Forelimb muscle (tissue), 1 donor: ENCODE results near the gene FAM81B. TPM values are rescaled to one million over a fixed set of nuclear protein-coding genes. Genes with fewer than 3 reads are reported as not detected.

ENCODE experiments used
- DNase-seq: peaks from one replicate; pipeline ENCODE4 v3.0.0-alpha.2; 2013; ENCODE audit warnings: low read depth
- polyA plus RNA-seq: library from polyadenylated mRNA; unstranded; fragments of 120-200 nt; gene quantifications from one replicate; pipeline ENCODE4 v1.2.1, GENCODE V29; 2013; ENCODE audit not compliant: insufficient read length

FAM81B gene
- polyA plus RNA-seq, 1 donor = 3.8 TPM

DNA sequence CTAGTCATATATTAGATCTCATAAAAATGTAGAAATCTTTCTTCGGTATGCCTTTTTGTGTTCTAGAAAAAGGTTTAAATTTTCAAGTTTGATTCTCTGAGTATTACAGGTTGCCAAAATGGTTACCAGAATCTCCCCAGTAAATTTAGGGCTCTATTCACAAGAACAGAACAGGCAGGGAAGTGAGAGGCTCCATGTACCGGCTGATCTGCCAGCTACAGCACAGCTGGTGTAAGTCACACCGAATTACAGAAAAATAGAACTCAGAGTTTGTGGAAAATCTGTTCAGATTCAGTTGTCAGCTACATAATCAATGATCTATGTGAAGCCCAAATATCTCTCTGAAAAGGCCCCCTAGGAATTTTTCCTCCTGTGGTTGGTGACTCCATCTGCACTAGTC lies 10.5 kb downstream of the FAM81B start:
- DNase-seq = no peak

GRCh38 chr5:95403996-95404395 lies 12.8 kb downstream of the FAM81B start:
- DNase-seq = no peak

- DNase-seq = no peak
These were observed 15.4 kb downstream of the FAM81B start for GRCh38 chr5:95406426-95407090.

DNA sequence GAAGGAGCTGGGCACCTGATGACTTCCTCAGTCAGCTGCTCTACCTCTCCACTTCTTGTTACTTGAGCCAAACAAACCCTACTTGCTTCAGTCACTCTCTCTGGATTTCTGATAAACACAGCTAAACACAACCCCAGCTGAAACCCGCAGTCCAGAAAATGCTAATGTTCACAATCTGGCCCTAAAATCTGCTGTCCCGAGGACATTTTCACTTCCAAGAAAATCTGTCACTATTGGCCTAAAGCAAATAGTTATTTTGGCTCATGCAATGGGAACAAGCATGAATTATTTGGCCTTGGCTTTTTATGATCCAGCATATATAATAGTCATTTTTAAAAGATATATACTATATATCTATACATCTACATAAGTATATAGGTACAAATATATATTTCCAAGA lies 19.1 kb downstream of the FAM81B start:
- DNase-seq = peak; percentile 36

DNA sequence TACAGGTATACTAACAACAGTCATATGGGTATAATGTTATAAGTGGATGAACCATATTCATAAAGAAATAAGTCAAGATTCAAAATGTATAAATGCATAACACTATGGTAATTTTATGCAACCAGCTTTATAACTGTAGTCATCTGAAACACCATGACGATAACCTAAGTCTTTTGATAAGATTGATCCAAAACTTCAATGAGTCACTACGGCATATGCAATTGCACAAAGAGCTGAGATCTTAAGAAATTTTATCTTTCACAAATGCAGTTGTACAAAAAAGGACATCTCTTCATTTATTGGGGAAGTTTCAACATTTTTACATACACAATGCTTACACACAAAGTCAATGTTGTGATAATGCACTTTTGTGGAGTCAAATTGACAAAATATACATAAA lies 20.3 kb downstream of the FAM81B start:
- no peak for DNase-seq

DNA sequence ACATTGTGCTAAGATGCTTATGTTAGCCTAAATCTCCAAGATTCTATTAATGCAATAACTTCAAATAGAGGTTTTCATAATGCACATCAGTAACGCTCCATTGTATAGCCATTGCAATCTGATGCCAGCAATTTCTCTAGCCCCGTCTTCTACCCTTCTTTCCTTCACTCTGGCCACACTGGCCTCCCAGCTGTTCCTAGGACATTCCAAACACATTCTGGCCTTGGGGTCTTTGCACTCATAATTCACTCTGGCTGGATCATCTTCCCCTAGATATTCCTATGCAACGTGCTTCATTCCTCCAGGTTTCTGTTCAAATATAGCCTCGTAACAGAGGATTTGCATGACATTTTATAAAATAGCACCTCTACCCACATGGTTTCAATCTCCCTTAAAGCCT lies 23.3 kb downstream of the FAM81B start:
- no peak for DNase-seq

DNA sequence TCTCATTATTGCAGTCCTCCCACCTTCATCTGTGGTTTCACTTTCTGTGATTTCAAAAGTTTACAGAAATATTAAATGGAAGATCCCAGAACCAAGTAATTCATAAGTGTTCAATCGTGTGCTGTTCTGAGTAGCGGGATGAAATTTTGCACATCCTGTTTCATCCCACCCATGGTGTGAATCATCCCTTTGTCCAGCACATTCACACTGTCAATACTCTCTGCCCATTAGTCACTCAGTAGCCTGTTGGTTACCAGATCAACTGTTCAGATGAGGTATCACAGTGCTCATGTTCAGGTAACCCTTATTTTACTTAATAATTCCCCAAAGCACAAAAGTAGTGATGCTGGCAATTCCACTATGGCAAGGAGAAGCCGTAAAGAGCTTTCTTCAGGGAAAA lies 26.8 kb downstream of the FAM81B start:
- DNase-seq = no peak

DNA sequence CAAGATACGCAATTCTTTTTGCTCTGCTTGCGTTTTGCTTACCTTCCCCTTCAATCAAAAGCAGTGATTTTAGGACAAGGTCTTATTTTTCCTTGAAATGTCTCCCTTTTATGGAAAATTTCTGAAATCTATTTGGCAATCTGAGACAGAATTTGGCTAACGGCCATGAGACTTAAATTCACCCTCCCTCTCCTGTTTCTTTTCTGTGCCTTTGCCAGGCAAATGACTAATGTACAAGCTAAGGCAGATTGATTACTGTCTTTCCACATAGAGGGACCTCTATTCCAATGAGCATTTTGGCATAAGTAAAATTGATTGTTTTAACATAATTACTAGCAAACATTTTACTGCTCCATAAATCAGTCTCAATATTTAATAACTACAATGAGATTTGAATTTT lies 31.7 kb downstream of the FAM81B start:
- DNase-seq = peak; percentile 9

DNA sequence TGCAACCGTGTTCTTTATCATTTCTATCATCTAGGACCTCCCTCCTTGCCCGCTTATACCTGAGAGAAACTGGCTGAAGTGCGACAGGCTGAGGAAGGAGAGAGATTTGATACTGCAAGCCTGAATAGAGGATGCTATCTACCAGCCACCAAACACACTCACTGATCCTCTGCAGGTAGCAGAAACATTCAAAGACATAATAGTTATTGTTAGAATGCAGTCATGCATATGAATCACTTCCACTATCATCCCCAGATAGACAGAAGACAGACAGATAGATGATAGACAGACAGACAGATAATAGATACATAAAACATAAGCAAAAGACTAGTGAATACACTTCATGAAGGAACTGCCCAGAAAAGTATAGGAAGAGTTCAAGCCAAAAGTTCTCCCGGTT lies 32.9 kb downstream of the FAM81B start:
- DNase-seq = no peak

- DNase-seq = no peak
These were observed 33.4 kb downstream of the FAM81B start for GRCh38 chr5:95424526-95424925.

DNA sequence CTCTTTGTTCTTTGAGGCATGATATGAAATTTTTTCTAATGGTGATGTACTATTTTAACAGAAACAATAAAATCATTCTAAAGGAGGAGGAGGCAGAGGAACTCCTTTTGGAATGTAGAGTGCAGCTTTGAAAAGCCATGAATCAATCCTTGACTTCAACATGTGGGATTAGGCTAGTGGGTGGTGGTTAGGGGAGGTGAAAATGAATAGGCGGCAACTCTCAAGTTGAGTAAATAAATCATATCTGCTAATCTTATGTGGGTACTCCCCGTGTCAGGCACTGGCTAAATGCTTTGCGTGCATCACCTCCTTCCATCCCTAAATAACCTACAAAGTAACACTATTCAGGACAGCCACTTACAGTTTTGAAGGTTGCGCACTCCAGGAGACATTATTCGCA lies 35.1 kb downstream of the FAM81B start:
- no peak for DNase-seq

DNA sequence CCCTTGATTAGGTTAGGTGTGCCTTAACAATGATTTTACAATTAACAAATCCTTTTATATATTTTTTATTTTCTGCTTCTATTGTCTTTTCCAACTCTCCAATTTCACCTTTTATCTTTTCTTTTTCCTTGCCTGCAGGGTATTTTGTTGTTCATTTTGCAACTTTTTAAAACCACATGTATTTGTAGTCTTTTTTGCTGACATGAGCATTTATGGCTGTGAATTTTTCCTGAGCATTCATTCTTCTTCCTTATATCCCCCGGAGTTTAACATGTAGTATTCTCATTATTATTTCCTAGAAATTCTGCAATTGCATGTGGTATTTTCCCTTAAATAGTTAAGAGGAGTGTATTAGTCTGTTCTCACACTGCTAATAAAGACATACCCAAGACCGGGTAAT lies 41.6 kb downstream of the FAM81B start:
- no peak for DNase-seq

DNA sequence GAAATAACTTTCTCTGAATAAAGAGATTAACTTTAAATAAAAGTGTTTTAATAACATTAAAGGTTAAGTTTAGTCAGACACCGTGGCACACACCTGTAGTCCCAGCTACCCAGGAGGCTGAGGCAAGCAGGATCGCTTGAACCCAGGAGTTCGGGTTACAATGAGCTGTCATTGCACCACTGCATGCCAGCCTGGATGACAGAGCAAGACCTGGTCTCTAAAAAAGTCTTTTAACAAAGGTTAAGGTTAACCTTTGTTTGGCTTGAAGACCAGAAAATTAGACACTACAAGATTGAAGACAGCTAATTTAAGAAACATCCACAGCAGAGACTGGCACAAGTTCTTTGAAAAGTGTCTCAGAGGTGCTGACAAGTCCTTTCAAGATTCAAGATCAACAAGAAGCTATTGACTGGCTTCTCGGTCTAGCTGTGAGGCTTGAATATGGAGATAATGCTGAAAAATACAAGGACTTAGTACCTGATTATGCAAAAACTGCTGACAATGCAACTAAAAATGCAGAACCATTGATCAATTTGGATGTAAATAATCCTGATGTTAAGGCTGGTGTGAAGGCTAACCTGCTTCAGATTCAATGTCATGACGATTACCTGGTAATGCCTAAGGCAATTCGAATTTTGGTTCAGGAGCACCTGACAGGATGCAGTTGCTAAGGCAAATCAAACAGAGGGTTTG lies 48.8 kb downstream of the FAM81B start:
- DNase-seq = no peak

DNA sequence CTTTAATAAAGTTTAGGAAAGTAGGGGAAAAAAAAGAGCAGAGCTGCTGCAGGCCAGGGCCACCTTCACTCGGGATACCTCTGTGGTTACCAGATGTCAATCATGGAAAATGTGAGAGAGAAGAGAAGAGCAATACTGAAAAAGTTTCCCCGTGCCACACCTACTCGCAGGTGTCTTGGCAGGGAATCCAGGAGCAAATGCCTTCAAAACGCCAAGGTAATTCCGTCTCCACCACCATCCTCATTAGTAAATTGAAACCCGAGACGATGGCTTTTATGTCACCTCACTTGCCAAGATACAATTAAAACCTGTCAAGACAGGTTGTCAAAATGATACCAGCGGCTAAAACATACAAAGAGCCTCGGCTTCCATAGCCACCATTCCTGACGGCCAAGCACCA lies 49.7 kb downstream of the FAM81B start:
- DNase-seq = no peak

DNA sequence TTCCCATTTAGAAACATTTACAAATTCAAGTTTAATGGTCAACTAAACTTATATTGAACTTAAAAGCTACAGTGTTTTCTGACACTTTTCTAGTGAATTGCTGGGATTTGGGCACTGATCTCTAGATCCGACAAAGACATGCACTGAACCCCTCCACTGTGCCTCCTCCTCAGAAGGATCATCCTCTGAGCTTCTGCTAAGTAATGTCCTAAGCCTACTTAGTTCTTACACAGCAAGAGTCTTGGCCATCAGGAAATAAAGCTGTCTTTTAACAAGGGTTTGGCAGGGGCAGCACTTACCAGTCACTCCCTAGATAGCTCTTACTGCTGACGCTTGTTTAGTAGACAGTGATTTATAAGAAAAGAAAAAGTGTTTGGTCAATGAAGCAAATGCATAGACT lies 50.5 kb downstream of the FAM81B start:
- no peak for DNase-seq

DNA sequence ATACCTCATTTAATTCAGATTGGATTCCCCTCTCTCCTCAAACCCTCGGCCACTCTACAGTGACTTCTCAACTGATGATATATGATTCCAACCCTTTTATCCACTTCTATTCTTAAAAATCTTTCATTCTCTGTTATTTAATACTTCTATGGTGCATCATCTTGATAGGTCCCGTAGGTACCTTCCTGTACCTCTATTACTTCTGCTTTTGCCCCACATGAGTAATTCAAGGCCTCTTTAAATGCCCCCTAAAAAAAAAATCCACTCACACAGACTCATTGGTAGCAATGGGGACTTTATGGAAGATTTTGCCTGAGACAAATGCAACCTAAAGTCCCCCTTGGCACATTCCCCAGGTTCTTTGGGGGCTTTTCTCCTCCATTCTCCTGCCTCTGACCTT lies 54.3 kb downstream of the FAM81B start:
- no peak for DNase-seq

- no peak for DNase-seq
These were observed 54.8 kb downstream of the FAM81B start for GRCh38 chr5:95445995-95446394.

GRCh38 chr5:95446560-95447221 lies 55.5 kb downstream of the FAM81B start:
- no peak for DNase-seq

DNA sequence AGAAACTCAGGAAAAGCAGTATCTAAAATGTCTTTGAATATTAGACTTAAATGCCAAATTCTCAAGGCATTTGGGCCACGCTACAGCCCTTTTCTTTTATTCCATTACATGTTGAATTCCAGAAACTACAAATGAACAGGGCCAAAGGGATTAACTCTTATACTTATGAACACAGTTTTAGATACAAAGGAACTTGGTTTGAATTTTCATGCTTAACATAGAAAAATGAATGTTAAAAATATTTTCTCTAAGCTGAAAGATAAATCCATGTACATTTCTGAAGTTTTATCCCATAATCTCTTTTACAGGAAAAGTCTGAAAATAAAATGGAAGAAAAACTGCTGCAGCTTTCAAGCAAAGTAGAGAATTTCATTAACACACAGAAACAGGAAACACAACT lies 56.8 kb downstream of the FAM81B start:
- peak; percentile 2 for DNase-seq

DNA sequence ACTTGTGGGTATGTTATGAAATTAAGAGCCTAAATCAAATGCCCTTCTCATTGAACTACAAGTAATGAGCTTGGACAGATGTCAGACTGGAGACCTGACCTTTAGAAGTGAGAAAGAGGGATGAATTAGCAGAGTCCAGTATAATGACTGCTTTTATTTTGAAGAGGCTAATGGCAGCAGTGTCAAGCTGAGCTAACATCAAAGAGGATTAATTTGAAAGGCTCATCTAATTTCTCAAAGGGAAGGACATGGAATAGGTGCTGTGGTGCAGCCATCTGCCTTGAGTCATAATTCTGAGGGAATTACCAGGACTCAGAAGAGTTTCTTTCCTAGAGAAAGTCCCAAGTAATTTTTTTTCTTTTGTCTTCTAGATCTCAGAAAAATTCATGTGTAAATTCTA lies 57.6 kb downstream of the FAM81B start:
- no peak for DNase-seq

DNA sequence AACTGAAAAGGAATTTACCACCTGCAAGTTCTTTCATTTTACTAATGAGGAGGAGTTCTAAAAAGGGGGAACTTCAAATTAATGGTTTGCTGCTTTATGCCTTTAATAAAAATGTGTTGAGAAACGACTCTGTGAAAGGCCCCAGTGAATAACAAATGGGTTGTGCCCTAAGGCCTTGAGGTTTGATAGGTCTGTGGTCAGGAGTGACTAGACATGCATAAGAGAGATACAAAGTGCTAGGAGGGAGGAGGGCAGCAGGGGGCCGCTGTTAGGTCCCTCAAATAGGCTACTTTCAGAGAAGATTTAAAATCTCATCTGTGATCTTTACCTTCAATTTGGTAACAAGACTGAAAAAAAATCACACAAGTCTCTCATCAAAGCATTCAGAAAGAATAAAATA lies 58.3 kb downstream of the FAM81B start:
- no peak for DNase-seq

DNA sequence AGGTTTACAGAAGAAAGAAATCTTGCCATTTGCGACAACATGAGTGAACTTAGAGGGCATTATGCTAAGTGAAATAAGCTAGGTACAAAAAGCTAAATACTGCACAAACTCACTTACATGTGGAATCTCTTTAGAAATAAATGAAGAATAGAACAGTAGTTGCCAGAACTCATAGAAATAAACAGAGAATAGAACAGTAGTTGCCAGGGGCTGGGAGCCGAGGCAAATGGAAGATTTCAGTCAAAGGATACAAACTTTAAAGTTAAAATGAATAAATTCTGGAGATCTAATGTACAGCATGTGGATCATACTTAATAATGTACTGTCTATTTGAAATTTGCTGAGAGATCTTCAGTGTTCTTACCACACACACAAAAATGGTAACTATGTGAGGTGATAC lies 63.4 kb downstream of the FAM81B start:
- DNase-seq = no peak

DNA sequence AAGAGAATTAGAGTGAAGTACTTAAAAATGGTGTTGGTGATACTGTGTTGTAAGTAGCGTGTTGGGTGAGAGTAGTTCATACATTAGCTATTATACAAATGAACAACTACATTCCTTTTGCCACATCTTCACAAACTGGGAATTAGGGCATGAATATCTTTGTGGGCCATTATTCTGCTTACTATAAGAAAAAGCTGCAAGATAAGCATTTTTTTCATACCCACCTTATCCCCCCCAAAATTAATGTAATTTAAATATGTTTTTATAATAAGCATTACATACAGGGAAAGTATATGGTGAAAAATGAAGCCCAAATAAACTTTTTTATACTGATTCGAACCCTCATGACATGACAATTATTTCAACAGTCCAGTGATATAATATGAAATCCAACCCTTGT lies 69.5 kb downstream of the FAM81B start:
- DNase-seq = no peak
